HepG2 (cell line): ENCODE measurements around the gene MCM3AP. TPM values are rescaled to one million over a fixed set of nuclear protein-coding genes. Genes with fewer than 3 reads are reported as not detected.

Source experiments
- HES4 ChIP-seq: sonication (generic); formaldehyde crosslinking; IDR thresholded peaks from 2 replicates; pipeline ENCODE4 v1.9.0; 2021; ENCODE audit warnings: mild to moderate bottlenecking, missing genetic modification reagents, borderline replicate concordance
- IRF9 ChIP-seq: sonication (generic); formaldehyde crosslinking; IDR thresholded peaks from 2 replicates; pipeline ENCODE4 v1.8.0; 2022; ENCODE audit warnings: missing genetic modification reagents, mild to moderate bottlenecking, borderline replicate concordance
- MTERF4 ChIP-seq: sonication (generic); formaldehyde crosslinking; IDR thresholded peaks from 2 replicates; pipeline ENCODE4 v1.8.0; 2023; ENCODE audit warnings: mild to moderate bottlenecking, missing genetic modification reagents
- PITX1 ChIP-seq: sonication (generic); formaldehyde crosslinking; IDR thresholded peaks from 2 replicates; pipeline ENCODE4 v1.5.1; 2020; ENCODE audit warnings: mild to moderate bottlenecking, missing genetic modification reagents
- SAFB2 ChIP-seq: sonication (generic); formaldehyde crosslinking; IDR thresholded peaks from 2 replicates; pipeline ENCODE4 v1.5.1; 2020; ENCODE audit warnings: missing genetic modification reagents, low read depth, mild to moderate bottlenecking, borderline replicate concordance
- SMAD9 ChIP-seq: sonication (generic); formaldehyde crosslinking; IDR thresholded peaks from 2 replicates; pipeline ENCODE4 v1.5.1; 2020; ENCODE audit warnings: mild to moderate bottlenecking, missing genetic modification reagents
- THYN1 ChIP-seq: sonication (generic); formaldehyde crosslinking; IDR thresholded peaks from 2 replicates; pipeline ENCODE4 v1.8.1; 2023; ENCODE audit warnings: low read depth, mild to moderate bottlenecking, moderate library complexity, missing genetic modification reagents, borderline replicate concordance
- ZBTB21 ChIP-seq: sonication (generic); formaldehyde crosslinking; IDR thresholded peaks from 2 replicates; pipeline ENCODE4 v1.4.0; 2020; ENCODE audit warnings: missing genetic modification reagents
- ZNF451 ChIP-seq: sonication (generic); formaldehyde crosslinking; IDR thresholded peaks from 2 replicates; pipeline ENCODE4 v1.5.0; 2020; ENCODE audit warnings: mild to moderate bottlenecking, missing genetic modification reagents
- ZNF564 ChIP-seq: sonication (generic); formaldehyde crosslinking; IDR thresholded peaks from 2 replicates; pipeline ENCODE4 v1.8.1; 2023; ENCODE audit warnings: mild to moderate bottlenecking, missing genetic modification reagents
- ZNF790 ChIP-seq: sonication (generic); formaldehyde crosslinking; IDR thresholded peaks from 2 replicates; pipeline ENCODE4 v1.8.0; 2022; ENCODE audit warnings: missing genetic modification reagents, mild to moderate bottlenecking, borderline replicate concordance
- polyA plus RNA-seq, 8 experiments: library from polyadenylated mRNA; depleted of rRNA in 3 of 8; stranded (reverse) in 7 of 8; unstranded in 1 of 8; fragments of >200 nt; fragmentation: Illumina TruSeq in 4 of 8; extraction: Trizol in 4 of 8; gene quantifications; 2 replicates each; pipeline versions ENCODE4 v1.2.1 to v1.2.3, GENCODE V29; 2011 to 2016; ENCODE audit warnings: low read depth in 4 of 8, missing spikeins in 1 of 8, mixed read lengths in 1 of 8; ENCODE audit not compliant: insufficient read depth in 1 of 8
- total RNA-seq, 5 experiments: library from RNA; depleted of rRNA; stranded (reverse); fragments of >200 nt; fragmentation: Illumina TruSeq; extraction: Trizol; gene quantifications; 2 replicates each; pipeline ENCODE4 v1.2.3, GENCODE V29; 2016; ENCODE audit warnings: low read depth in 1 of 5
- TF ChIP-seq, protein P1 (sequence below): sonication (generic); formaldehyde crosslinking; IDR thresholded peaks from one replicate; pipeline ENCODE4 v1.5.1; 2020; ENCODE audit warnings: mild to moderate bottlenecking, missing genetic modification reagents; ENCODE audit errors: not compliant biosample characterization
- TF ChIP-seq, protein P2 (sequence below): sonication (generic); formaldehyde crosslinking; IDR thresholded peaks from 2 replicates; pipeline ENCODE4 v1.8.0; 2022; ENCODE audit warnings: mild to moderate bottlenecking, missing genetic modification reagents, moderate library complexity
- TF ChIP-seq, protein P3 (sequence below): sonication (generic); formaldehyde crosslinking; IDR thresholded peaks from 2 replicates; pipeline ENCODE4 v1.8.1; 2022; ENCODE audit warnings: low read depth, mild to moderate bottlenecking, missing genetic modification reagents

Gene MCM3AP
- total and polyA plus RNA-seq, 2 of the 13 experiments (the other 11 are each of a cell fraction or from before 2014, with no cell fraction given): 27.0 to 54.7 TPM

DNA sequence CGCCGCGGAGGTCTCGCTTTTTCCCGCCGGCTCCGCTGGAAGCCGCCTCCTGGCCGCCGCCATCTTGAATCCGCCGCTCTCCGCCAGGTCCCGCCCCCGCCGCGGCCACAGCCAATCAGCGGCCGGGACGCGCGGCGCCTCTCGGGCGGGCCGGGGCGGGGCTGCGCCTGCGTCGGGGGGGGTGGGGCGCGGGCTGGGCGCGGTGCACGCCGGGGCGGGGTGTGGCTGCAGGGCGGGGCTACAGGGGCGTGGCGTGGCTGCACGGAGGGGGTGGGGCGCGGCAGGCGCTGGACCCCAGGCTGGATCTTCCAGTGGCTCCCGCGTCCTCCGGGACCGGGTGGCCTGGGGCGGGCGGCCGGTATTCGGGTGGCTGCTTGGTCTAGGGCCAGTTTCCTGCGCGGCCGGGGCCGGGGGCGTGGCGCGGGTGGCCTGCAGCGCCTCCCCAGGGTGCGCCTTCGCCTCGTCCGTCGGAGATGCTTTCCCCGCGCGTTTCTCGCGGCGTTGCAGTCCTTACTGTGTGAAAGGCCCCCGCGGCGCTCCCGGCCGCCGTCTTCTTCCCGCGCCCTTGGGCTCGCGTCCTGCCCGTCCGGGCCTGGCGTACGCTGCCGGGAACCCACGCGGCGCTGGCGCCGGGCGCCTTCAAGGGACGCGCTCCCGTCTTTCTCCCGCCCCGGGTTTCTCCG lies 39.1 kb upstream of the MCM3AP start (continued):
- TF ChIP-seq, protein P1, sequence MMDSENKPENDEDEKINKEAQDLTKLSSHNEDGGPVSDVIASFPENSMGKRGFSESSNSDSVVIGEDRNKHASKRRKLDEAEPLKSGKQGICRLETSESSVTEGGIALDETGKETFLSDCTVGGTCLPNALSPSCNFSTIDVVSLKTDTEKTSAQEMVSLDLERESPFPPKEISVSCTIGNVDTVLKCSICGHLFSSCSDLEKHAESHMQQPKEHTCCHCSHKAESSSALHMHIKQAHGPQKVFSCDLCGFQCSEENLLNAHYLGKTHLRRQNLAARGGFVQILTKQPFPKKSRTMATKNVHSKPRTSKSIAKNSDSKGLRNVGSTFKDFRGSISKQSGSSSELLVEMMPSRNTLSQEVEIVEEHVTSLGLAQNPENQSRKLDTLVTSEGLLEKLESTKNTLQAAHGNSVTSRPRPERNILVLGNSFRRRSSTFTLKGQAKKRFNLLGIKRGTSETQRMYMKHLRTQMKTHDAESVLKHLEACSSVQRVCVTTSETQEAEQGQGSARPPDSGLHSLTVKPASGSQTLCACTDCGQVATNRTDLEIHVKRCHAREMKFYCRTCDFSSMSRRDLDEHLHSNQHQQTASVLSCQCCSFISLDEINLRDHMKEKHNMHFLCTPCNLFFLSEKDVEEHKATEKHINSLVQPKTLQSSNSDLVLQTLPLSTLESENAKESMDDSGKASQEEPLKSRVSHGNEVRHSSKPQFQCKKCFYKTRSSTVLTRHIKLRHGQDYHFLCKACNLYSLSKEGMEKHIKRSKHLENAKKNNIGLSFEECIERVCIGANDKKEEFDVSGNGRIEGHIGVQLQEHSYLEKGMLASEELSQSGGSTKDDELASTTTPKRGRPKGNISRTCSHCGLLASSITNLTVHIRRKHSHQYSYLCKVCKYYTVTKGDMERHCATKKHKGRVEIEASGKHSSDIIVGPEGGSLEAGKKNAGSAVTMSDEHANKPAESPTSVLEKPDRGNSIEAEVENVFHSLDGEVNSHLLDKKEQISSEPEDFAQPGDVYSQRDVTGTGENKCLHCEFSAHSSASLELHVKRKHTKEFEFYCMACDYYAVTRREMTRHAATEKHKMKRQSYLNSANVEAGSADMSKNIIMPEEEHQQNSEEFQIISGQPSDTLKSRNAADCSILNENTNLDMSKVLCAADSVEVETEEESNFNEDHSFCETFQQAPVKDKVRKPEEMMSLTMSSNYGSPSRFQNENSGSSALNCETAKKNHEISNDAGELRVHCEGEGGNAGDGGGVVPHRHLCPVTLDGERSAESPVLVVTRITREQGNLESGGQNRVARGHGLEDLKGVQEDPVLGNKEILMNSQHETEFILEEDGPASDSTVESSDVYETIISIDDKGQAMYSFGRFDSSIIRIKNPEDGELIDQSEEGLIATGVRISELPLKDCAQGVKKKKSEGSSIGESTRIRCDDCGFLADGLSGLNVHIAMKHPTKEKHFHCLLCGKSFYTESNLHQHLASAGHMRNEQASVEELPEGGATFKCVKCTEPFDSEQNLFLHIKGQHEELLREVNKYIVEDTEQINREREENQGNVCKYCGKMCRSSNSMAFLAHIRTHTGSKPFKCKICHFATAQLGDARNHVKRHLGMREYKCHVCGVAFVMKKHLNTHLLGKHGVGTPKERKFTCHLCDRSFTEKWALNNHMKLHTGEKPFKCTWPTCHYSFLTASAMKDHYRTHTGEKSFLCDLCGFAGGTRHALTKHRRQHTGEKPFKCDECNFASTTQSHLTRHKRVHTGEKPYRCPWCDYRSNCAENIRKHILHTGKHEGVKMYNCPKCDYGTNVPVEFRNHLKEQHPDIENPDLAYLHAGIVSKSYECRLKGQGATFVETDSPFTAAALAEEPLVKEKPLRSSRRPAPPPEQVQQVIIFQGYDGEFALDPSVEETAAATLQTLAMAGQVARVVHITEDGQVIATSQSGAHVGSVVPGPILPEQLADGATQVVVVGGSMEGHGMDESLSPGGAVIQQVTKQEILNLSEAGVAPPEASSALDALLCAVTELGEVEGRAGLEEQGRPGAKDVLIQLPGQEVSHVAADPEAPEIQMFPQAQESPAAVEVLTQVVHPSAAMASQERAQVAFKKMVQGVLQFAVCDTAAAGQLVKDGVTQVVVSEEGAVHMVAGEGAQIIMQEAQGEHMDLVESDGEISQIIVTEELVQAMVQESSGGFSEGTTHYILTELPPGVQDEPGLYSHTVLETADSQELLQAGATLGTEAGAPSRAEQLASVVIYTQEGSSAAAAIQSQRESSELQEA (CRISPR knock-in tag): no peak
- TF ChIP-seq SAFB2 (no peak), THYN1 (no peak), MTERF4 (CRISPR knock-in tag) (0 out of 2 replicates have a peak, but pooled peaks have one; percentile 13), PITX1 (no peak), ZBTB21 (CRISPR knock-in tag) (no peak), HES4 (CRISPR knock-in tag) (peak; percentile 29; the same call in 1 of the 2 replicates), ZNF451 (CRISPR knock-in tag) (no peak), ZNF564 (CRISPR knock-in tag) (peak; percentile 50; the same call in 1 of the 2 replicates), ZNF790 (CRISPR knock-in tag) (peak; percentile 27; the same call in 1 of the 2 replicates), IRF9 (no peak), SMAD9 (CRISPR knock-in tag) (no peak)
- TF ChIP-seq, protein P2, sequence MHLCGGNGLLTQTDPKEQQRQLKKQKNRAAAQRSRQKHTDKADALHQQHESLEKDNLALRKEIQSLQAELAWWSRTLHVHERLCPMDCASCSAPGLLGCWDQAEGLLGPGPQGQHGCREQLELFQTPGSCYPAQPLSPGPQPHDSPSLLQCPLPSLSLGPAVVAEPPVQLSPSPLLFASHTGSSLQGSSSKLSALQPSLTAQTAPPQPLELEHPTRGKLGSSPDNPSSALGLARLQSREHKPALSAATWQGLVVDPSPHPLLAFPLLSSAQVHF (CRISPR knock-in tag): peak; percentile 54; the same call in 1 of the 2 replicates
- TF ChIP-seq, protein P3, sequence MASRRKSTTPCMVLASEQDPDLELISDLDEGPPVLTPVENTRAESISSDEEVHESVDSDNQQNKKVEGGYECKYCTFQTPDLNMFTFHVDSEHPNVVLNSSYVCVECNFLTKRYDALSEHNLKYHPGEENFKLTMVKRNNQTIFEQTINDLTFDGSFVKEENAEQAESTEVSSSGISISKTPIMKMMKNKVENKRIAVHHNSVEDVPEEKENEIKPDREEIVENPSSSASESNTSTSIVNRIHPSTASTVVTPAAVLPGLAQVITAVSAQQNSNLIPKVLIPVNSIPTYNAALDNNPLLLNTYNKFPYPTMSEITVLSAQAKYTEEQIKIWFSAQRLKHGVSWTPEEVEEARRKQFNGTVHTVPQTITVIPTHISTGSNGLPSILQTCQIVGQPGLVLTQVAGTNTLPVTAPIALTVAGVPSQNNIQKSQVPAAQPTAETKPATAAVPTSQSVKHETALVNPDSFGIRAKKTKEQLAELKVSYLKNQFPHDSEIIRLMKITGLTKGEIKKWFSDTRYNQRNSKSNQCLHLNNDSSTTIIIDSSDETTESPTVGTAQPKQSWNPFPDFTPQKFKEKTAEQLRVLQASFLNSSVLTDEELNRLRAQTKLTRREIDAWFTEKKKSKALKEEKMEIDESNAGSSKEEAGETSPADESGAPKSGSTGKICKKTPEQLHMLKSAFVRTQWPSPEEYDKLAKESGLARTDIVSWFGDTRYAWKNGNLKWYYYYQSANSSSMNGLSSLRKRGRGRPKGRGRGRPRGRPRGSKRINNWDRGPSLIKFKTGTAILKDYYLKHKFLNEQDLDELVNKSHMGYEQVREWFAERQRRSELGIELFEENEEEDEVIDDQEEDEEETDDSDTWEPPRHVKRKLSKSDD (CRISPR knock-in tag): no peak
